Measurements from ENCODE around the gene PSTPIP1.

The PSTPIP1 gene

GRCh38 chr15:76994971-76995945, at the start of gene PSTPIP1:
TSS of gene PSTPIP1 (plus strand) at chr15:76995126. CDS start at chr15:76995574, 448 bp downstream.
- Histone ChIP-seq H3K36me3 (ENCODE audit: control insufficient read depth, insufficient read depth, low read length) (no peaks in the 10 kb centered on the region), H3K27me3 (ENCODE audit: control insufficient read depth, insufficient read depth, low read length) (no peaks in the 10 kb centered on the region), H3K4me3 (ENCODE audit: low read length) (no peak within 1 kb of the TSS), H3K27ac (ENCODE audit: low read length) (no peak within 1 kb of the TSS), H3K9me3 (ENCODE audit: control insufficient read depth, insufficient read depth, low read length) (no peaks in the 10 kb centered on the region), H3K4me1 (ENCODE audit: control insufficient read depth, insufficient read depth, low read length) (no peaks in the 10 kb centered on the region)
- WGBS (ENCODE audit: insufficient coverage, insufficient read length): no CpG with 5 or more reads among the region's 28 CpGs
- DNase-seq (ENCODE audit: low read depth, low spot score): no peak

- H3K36me3 ChIP-seq (ENCODE audit: control insufficient read depth, insufficient read depth, low read length): peaks cover 3% of the 10 kb centered on the region; the same call in 1 of the 2 replicates
- no CpG with 5 or more reads among the region's 2 CpGs for WGBS (ENCODE audit: insufficient coverage, insufficient read length)
- no peaks in the 10 kb centered on the region for H3K27me3 ChIP-seq (ENCODE audit: control insufficient read depth, insufficient read depth, low read length)
- H3K27ac ChIP-seq (ENCODE audit: low read length): no peak overlapping the region
- H3K4me1 ChIP-seq (ENCODE audit: control insufficient read depth, insufficient read depth, low read length): no peaks in the 10 kb centered on the region
- H3K4me3 ChIP-seq (ENCODE audit: low read length): no peak overlapping the region
- DNase-seq (ENCODE audit: low read depth, low spot score): no peak
- H3K9me3 ChIP-seq (ENCODE audit: control insufficient read depth, insufficient read depth, low read length): no peaks in the 10 kb centered on the region
Observed at GRCh38 chr15:76945494-76946093, 49.3 kb upstream of the PSTPIP1 start.

- Histone ChIP-seq H3K4me1 (ENCODE audit: control insufficient read depth, insufficient read depth, low read length) (no peaks in the 10 kb centered on the region), H3K36me3 (ENCODE audit: control insufficient read depth, insufficient read depth, low read length) (peaks cover 3% of the 10 kb centered on the region; the same call in 1 of the 2 replicates), H3K9me3 (ENCODE audit: control insufficient read depth, insufficient read depth, low read length) (no peaks in the 10 kb centered on the region), H3K4me3 (ENCODE audit: low read length) (no peak overlapping the region), H3K27me3 (ENCODE audit: control insufficient read depth, insufficient read depth, low read length) (no peaks in the 10 kb centered on the region), H3K27ac (ENCODE audit: low read length) (no peak overlapping the region)
- no CpG with 5 or more reads among the region's 3 CpGs for WGBS (ENCODE audit: insufficient coverage, insufficient read length)
- DNase-seq (ENCODE audit: low read depth, low spot score): no peak
Observed at GRCh38 chr15:76947454-76947853, 47.5 kb upstream of the PSTPIP1 start.

GRCh38 chr15:76951220-76951619, 43.7 kb upstream of the PSTPIP1 start:
- no CpG with 5 or more reads among the region's 1 CpG for WGBS (ENCODE audit: insufficient coverage, insufficient read length)
- no peaks in the 10 kb centered on the region for H3K4me1 ChIP-seq (ENCODE audit: control insufficient read depth, insufficient read depth, low read length)
- no peak for DNase-seq (ENCODE audit: low read depth, low spot score)
- no peaks in the 10 kb centered on the region; the same call in 1 of the 2 replicates for H3K36me3 ChIP-seq (ENCODE audit: control insufficient read depth, insufficient read depth, low read length)
- H3K27me3 ChIP-seq (ENCODE audit: control insufficient read depth, insufficient read depth, low read length): no peaks in the 10 kb centered on the region
- no peaks in the 10 kb centered on the region for H3K9me3 ChIP-seq (ENCODE audit: control insufficient read depth, insufficient read depth, low read length)
- H3K27ac ChIP-seq (ENCODE audit: low read length): no peak overlapping the region
- no peak overlapping the region for H3K4me3 ChIP-seq (ENCODE audit: low read length)

- no CpG with 5 or more reads among the region's 3 CpGs for whole genome bisulfite sequencing (ENCODE audit: insufficient coverage, insufficient read length)
Observed at GRCh38 chr15:76953913-76954312, 41.0 kb upstream of the PSTPIP1 start.

GRCh38 chr15:76954744-76955143, 40.2 kb upstream of the PSTPIP1 start:
- no CpG with 5 or more reads among the region's 2 CpGs for WGBS (ENCODE audit: insufficient coverage, insufficient read length)
- Histone ChIP-seq H3K27ac (ENCODE audit: low read length) (no peak overlapping the region), H3K9me3 (ENCODE audit: control insufficient read depth, insufficient read depth, low read length) (no peaks in the 10 kb centered on the region), H3K36me3 (ENCODE audit: control insufficient read depth, insufficient read depth, low read length) (no peaks in the 10 kb centered on the region; the same call in 1 of the 2 replicates), H3K4me1 (ENCODE audit: control insufficient read depth, insufficient read depth, low read length) (0 out of 2 replicates have a peak, but pooled peaks cover 1% of the 10 kb centered on the region), H3K27me3 (ENCODE audit: control insufficient read depth, insufficient read depth, low read length) (no peaks in the 10 kb centered on the region), H3K4me3 (ENCODE audit: low read length) (no peak overlapping the region)
- DNase-seq (ENCODE audit: low read depth, low spot score): no peak

More at GRCh38 chr15:76953913-76954312, 41.0 kb upstream of the PSTPIP1 start:
- Histone ChIP-seq H3K36me3 (ENCODE audit: control insufficient read depth, insufficient read depth, low read length) (no peaks in the 10 kb centered on the region; the same call in 1 of the 2 replicates), H3K9me3 (ENCODE audit: control insufficient read depth, insufficient read depth, low read length) (no peaks in the 10 kb centered on the region), H3K4me1 (ENCODE audit: control insufficient read depth, insufficient read depth, low read length) (no peaks in the 10 kb centered on the region), H3K4me3 (ENCODE audit: low read length) (no peak overlapping the region), H3K27ac (ENCODE audit: low read length) (no peak overlapping the region), H3K27me3 (ENCODE audit: control insufficient read depth, insufficient read depth, low read length) (no peaks in the 10 kb centered on the region)
- DNase-seq (ENCODE audit: low read depth, low spot score): no peak

GRCh38 chr15:76961268-76962011, 33.5 kb upstream of the PSTPIP1 start:
- DNase-seq (ENCODE audit: low read depth, low spot score): no peak
- Histone ChIP-seq H3K27me3 (ENCODE audit: control insufficient read depth, insufficient read depth, low read length) (no peaks in the 10 kb centered on the region), H3K4me1 (ENCODE audit: control insufficient read depth, insufficient read depth, low read length) (0 out of 2 replicates have a peak, but pooled peaks cover 1% of the 10 kb centered on the region), H3K27ac (ENCODE audit: low read length) (no peak overlapping the region), H3K4me3 (ENCODE audit: low read length) (no peak overlapping the region), H3K9me3 (ENCODE audit: control insufficient read depth, insufficient read depth, low read length) (no peaks in the 10 kb centered on the region), H3K36me3 (ENCODE audit: control insufficient read depth, insufficient read depth, low read length) (no peaks in the 10 kb centered on the region)
- no CpG with 5 or more reads among the region's 6 CpGs for WGBS (ENCODE audit: insufficient coverage, insufficient read length)

- Histone ChIP-seq H3K9me3 (ENCODE audit: control insufficient read depth, insufficient read depth, low read length) (no peaks in the 10 kb centered on the region), H3K4me3 (ENCODE audit: low read length) (no peak overlapping the region)
- no CpG with 5 or more reads among the region's 9 CpGs for WGBS (ENCODE audit: insufficient coverage, insufficient read length)
Observed at GRCh38 chr15:76962337-76963013, 32.5 kb upstream of the PSTPIP1 start.

GRCh38 chr15:76963596-76963995, 31.3 kb upstream of the PSTPIP1 start:
- no peak overlapping the region for H3K4me3 ChIP-seq (ENCODE audit: low read length)
- DNase-seq (ENCODE audit: low read depth, low spot score): no peak
- H3K9me3 ChIP-seq (ENCODE audit: control insufficient read depth, insufficient read depth, low read length): no peaks in the 10 kb centered on the region
- 0 out of 2 replicates have a peak, but pooled peaks cover 1% of the 10 kb centered on the region for H3K4me1 ChIP-seq (ENCODE audit: control insufficient read depth, insufficient read depth, low read length)
- no peaks in the 10 kb centered on the region for H3K27me3 ChIP-seq (ENCODE audit: control insufficient read depth, insufficient read depth, low read length)
- WGBS (ENCODE audit: insufficient coverage, insufficient read length): 100% methylated on average over 2 of the region's 9 CpGs
- no peak overlapping the region for H3K27ac ChIP-seq (ENCODE audit: low read length)
- no peaks in the 10 kb centered on the region for H3K36me3 ChIP-seq (ENCODE audit: control insufficient read depth, insufficient read depth, low read length)

More at GRCh38 chr15:76962337-76963013, 32.5 kb upstream of the PSTPIP1 start:
- Histone ChIP-seq H3K36me3 (ENCODE audit: control insufficient read depth, insufficient read depth, low read length) (no peaks in the 10 kb centered on the region), H3K27ac (ENCODE audit: low read length) (no peak overlapping the region), H3K4me1 (ENCODE audit: control insufficient read depth, insufficient read depth, low read length) (0 out of 2 replicates have a peak, but pooled peaks cover 1% of the 10 kb centered on the region), H3K27me3 (ENCODE audit: control insufficient read depth, insufficient read depth, low read length) (no peaks in the 10 kb centered on the region)
- DNase-seq (ENCODE audit: low read depth, low spot score): no peak

All from iPS DF 6.9 (cell line).